GM19193 (cell line): ENCODE data around the gene PARVG.

ENCODE experiments used
- POLR2A ChIP-seq: IDR thresholded peaks from 4 replicates; pipeline ENCODE4 v1.6.1; 2011; ENCODE audit not compliant: insufficient read depth, insufficient read length; ENCODE audit errors: extremely low read depth

The PARVG gene, protein sequence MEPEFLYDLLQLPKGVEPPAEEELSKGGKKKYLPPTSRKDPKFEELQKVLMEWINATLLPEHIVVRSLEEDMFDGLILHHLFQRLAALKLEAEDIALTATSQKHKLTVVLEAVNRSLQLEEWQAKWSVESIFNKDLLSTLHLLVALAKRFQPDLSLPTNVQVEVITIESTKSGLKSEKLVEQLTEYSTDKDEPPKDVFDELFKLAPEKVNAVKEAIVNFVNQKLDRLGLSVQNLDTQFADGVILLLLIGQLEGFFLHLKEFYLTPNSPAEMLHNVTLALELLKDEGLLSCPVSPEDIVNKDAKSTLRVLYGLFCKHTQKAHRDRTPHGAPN

DNA sequence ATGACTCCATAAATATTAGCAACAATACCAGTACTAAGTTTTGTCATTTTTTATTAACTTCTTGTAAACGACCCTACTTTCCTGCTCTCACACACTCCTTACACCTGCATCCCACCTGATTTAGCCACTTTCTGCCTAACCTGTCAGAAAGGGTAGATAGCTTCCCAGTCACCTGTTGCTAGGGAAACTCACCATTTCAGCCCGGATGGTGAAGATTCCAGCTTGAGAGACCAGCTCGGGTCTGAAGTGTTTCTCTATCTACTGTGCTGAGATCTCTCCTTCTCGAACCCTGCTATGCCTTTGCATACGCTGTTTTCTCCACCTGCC, at the start of gene PARVG:
Gene PARVG, plus strand, starts transcription at position 220 of the 327 bp plus-strand sequence. CDS start 2,405 bp downstream, outside the sequence.
- TF ChIP-seq POLR2A: no peak

DNA sequence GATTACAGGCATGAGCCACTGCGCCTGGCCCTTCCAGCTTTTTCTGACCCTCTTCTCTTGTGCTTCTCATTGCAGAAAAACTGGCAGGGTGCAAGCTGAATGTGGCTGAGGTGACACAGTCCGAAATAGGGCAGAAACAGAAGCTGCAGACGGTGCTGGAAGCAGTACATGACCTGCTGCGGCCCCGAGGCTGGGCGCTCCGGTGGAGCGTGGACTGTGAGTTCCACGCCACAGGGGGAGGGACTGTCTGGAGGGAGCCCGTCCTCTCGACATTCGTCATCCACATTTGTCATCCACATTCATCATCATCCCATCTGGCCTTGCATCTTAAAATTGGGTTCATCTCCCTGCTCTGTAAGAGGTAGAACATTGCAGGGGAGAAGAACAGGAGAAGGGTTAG, 49.3 kb upstream of the PARVG start:
- TF ChIP-seq POLR2A: no peak

DNA sequence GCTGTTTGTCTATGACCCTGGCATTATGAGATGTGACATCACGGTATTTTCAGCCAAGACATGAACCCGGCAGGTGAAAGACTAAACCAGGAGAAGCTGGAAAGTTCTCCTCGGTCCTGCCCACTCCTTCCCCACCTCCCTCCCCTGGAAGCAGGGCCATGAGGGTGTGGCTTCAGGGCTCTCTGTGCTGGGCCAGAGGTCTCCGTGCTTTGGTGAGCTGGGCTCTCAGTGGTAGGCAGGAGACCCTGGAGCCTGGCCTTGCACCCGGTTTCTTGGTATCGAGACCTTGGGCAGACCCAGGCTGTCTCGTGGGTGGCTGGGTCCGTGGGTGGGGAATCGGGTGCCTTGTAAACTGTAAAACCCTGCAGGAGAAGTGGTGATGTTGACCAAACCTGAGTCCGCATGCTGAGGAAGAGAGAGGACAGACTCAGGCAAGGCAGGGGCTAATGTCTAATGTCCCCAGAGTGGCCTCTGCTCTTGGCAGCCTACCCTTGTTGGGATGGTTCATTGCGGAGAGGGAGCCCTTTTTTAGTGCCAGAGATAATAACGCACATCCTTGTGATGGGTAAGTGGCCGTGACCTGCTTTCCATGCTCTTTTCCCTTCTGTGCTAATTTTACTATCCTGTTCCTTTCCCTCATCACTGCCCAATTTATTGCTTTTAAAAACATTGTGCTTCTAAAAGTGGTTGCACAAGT, 48.6 kb upstream of the PARVG start:
- no peak for TF ChIP-seq POLR2A

DNA sequence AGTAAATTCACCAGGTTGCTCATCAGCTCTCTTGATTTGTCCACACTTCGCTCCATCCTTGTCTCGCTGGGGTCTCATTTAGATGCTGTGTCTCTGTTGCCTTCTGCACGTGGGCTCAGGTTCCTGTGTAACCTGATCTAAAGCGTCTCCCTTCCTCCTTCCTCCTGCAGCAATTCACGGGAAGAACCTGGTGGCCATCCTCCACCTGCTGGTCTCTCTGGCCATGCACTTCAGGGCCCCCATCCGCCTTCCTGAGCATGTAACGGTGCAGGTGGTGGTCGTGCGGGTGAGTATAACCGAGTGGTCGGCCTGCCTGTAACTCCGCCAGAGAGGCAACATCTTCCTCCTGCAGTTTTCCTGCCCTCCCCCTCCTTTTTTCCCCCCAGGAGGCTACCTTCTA, 48.0 kb upstream of the PARVG start:
- no peak for TF ChIP-seq POLR2A

DNA sequence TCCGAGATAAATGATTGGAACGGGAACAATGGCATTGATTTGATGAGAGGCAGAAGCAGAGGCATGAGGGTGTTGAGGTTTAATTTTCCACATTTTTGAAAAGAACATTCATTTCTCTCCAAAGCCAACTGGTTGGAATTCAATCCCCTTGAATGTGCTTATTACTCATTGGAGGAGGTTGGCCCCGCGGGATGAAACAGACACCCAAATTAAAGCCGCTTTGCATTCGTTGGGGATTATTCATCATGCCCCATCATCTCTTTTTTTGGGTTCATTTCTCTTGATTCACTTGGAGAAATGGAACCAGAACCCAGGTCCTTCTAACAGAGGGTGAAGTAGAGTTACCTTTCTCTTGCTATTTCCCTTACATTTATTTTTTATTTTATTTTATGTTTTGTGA, 47.6 kb upstream of the PARVG start:
- no peak for TF ChIP-seq POLR2A

DNA sequence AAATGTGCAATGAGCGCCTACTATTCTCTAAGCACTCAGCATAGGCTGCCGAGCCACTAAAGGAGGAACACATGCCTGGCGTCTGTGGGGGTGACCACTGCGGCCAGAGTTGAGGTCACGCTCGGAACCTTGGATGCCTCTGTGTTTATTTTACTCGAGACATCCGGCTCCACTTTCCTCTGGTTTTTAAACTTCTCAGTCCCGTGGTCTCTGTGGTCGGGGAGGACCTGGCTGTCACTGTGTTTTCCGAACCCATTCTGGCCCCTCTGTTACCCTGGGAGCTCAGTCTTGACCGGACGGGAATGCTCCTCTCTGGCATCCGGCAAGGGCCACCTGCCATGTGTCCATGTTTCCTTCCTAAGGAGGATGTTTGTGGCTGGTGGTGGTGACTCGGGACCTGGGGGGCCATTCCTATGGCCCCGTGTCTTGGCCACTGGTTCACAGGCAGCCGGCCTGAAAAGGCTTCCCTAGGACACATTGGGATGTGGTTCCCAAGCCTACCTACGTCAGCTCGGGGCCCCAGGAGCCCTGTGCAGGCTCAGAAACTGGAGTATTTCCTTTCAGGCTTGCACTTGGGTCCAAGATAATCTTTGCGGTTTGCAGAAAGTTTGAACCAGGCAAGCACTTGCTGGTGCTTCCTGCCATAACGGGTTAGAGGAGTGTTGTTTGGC, 46.7 kb upstream of the PARVG start:
- no peak for TF ChIP-seq POLR2A

DNA sequence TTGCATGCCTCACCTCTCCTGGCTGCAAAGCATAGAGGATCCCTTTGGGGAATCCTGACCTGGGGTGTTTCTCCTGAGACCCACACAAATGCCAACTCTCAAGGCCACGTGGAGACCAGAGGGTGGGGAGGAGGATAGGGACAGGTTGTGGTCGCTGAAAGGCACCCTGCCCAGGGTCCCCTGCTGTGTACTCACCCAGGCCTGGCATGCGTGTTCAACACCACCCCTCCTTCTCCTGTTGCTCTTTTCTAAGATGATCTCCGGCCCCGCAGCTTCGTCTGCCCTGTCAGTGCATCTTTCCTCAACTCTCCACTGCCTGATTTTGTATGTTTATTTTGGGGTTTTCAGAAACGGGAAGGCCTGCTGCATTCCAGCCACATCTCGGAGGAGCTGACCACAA, 44.6 kb upstream of the PARVG start:
- TF ChIP-seq POLR2A: no peak

DNA sequence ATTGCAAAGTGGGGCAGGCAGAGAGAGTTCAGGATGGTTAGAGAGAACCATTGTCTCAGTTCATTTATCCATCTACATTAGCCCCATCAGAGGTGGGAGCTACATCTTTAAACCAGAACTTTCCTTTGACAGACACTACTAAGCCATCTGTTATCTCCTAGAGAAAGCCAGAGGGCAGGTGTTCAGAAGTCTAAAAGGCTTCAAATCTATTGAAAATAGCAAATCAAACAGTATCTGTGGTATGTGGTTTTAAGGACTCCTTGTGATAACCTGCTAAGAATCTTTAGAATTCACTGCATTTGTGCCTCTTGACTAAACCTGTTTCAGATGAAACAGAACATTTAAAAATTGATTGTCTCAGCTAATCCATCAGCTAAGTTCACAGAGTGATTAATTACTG, 43.9 kb upstream of the PARVG start:
- no peak for TF ChIP-seq POLR2A

DNA sequence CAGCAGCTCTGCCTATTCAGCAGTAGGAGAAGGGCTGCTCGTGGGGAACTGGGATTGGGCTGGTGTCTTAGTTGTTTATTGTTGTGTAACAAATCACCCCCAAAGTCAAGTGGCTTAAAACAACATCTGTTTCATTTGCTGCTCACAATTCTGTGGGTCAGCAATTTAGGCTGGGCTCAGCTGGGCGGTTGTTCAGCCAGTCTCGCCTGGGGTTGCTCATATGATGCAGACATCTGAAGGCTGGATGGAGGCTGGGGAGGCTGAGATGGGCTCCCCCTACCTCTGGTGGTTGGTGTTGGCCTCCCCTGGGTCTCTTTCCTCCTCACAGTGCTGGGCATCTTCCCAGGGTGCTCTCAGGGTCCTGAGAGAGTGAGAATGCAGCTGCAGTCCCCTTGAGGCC, 43.3 kb upstream of the PARVG start:
- no peak for TF ChIP-seq POLR2A

DNA sequence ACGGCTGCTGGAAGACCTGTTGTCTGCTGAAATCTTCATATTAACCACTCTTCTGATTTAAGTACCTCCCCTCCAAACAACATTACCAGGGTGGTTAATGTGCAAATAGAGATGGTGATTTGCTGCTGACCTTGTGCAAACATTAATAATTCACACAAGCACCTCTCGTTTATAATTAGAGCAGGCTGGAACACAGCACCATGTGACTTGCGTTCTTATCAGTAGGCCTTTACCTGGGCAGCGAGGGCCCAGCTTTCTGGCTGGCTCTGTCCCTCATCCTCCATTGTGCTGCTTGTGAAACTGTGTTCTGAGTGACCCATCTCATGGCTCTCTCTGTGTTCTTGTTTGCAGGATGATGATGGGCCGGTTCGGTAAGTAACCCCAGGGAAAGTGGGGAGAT, 41.0 kb upstream of the PARVG start:
- TF ChIP-seq POLR2A: no peak

DNA sequence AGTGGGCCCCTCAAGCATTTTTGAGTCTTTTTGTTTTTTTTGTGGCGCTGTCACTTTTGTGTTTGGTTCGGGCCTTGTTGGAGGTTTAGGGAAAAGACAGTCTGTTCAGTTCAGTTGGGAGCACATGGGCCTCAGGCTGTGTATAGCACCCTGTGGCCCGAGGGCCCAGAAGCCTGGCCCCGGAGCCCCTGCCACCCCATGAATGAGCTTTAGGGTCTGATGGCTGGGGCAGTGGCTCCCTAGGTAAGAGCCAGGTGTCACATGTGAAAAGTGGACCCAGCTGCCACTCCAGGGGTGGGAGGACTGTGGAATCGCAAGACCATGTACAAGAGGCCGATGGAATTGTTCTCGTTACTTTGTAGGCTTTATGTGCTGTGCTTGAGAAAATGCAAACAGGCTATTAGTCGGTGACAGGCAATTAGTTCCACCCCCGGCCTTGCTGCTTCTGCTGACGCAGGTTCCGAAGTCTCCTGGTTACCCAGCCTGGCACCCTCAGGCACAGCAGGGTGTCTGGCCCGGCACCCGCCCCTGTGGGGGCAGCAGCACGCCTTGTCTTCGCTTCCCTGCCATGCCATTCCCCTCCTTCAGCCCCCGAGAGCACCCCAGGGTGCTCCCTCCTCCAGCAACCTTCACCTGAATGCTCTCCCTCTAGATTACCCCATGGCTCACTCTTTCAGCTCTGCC, 38.2 kb upstream of the PARVG start:
- no peak for TF ChIP-seq POLR2A

DNA sequence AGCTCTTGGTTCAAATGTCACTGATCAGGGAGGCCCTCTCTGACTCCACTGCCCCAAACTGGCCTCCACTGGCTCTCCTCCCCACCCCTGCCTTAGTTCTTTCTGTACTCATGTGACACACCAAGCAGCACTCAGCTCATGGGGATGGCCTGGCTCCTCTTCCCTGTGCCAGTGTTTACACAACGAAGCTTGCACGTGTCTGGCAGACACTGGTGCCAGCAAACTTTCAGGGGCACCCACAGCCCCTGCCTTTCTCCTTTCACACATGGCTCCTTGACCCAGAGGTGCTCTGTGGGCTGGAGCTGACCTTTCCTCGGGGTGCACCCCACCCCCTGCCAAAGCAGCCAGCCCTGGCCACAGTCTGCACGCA, 37.6 kb upstream of the PARVG start:
- no peak for TF ChIP-seq POLR2A

DNA sequence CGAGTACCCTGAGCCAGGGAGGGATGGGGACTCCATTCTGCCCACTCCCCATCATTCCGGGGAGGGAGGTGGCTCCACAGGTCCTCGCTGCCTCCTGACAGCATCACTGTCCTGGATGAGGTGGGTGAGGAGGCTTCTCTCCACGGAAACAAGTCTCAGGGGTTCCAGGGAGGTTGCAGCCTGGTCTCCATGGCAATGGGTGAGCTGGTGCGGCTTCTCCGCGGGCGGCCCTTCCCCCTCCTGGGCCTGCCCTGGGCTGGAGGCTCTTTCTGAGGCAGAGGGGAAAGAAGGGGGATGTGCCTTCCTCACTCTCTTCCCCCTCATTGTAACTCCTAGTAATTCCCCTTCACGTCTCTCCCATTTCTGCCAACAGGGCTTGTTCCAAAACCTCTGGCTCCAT, 37.1 kb upstream of the PARVG start:
- no peak for TF ChIP-seq POLR2A

DNA sequence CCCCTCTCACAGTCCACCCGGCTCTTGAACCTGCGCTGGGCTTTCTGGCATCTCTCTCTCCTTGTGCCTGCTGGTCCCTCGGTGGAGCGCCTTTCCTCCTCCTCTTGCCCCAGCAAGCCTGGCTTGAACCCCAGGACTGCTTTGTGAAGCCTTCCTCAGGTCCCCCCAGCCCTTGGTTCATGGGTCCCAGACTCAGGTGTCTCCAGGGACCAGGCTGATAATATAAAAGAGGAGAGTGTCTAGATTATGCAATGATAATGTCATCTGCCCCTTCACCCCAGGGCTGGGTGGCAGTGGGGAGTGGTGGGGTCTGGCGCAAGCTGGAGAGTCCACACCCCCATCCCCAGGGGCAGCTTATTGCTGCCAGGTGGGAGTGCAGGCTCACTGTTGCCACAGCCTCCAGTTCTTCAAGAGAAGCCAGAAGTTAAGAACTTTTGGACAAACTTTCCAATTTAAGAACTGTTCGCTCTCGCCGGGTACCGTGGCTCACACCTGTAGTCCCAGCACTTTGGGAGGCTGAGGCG, 36.6 kb upstream of the PARVG start:
- TF ChIP-seq POLR2A: no peak

DNA sequence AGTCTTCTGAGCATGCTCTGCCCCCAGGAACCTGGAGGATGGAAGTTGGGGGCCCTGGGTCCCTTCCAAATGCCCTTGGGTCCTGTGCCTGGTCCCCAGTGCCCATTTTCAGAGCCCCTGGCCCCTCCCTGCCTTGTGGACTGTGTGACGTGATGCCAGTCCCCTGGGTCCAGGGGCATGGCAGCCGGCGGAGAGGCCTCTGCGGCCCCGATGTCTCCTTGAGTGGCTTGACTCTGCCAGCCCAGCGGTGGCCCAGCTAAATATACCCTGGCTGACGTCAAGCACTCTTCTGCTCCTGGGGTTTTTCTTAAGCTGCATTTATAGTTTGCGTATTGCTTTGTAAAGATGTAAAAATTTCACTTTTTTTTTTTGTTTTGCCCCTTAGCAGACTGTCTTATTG, 35.2 kb upstream of the PARVG start:
- no peak for TF ChIP-seq POLR2A
